DOHH2 (cell line): ENCODE results near the gene GFM1.

ENCODE experiments used
- H3F3A ChIP-seq: fragments of 200-600 bp; sonication (generic), shearing (Covaris generic); 2 replicates; pipeline ENCODE4 v1.6.0; 2016; ENCODE audit warnings: antibody characterized with exemption, mild to moderate bottlenecking; ENCODE audit not compliant: control insufficient read depth, insufficient read depth
- H3K27ac ChIP-seq: fragments of 200-600 bp; sonication (generic); 2 replicates; pipeline ENCODE4 v1.5.1; 2014; ENCODE audit warnings: low read depth, mild to moderate bottlenecking, low read length, moderate library complexity
- H3K27me3 ChIP-seq: fragments of 200-600 bp; sonication (generic); 2 replicates; pipeline ENCODE4 v1.6.1; 2014; ENCODE audit warnings: mild to moderate bottlenecking, low read length, mixed read lengths; ENCODE audit not compliant: control insufficient read depth
- H3K36me3 ChIP-seq: fragments of 200-600 bp; sonication (generic); 2 replicates; pipeline ENCODE4 v1.6.1; 2014; ENCODE audit warnings: mild to moderate bottlenecking, low read length, moderate library complexity, mixed read lengths; ENCODE audit not compliant: control insufficient read depth
- H3K4me1 ChIP-seq: fragments of 200-600 bp; sonication (generic); 2 replicates; pipeline ENCODE4 v1.6.1; 2014; ENCODE audit warnings: mild to moderate bottlenecking, low read length, mixed read lengths; ENCODE audit not compliant: control insufficient read depth
- H3K4me2 ChIP-seq: fragments of 200-600 bp; sonication (generic); 2 replicates; pipeline ENCODE4 v1.6.0; 2014; ENCODE audit warnings: mild to moderate bottlenecking, low read length, moderate library complexity
- H3K4me3 ChIP-seq: fragments of 200-600 bp; sonication (generic); 2 replicates; pipeline ENCODE4 v1.5.1; 2014; ENCODE audit warnings: mild to moderate bottlenecking, low read length, mixed read lengths
- H3K79me2 ChIP-seq: fragments of 200-600 bp; sonication (generic); 2 replicates; pipeline ENCODE4 v1.6.1; 2014; ENCODE audit warnings: mild to moderate bottlenecking, low read length, mixed read lengths; ENCODE audit not compliant: control insufficient read depth
- H3K9me2 ChIP-seq: fragments of 200-600 bp; sonication (generic); replicated peaks from 2 replicates; pipeline ENCODE4 v1.6.1; 2014; ENCODE audit warnings: mild to moderate bottlenecking, low read length, mixed read lengths; ENCODE audit not compliant: control insufficient read depth
- H3K9me3 ChIP-seq: fragments of 200-600 bp; sonication (generic); 2 replicates; pipeline ENCODE4 v1.6.1; 2014; ENCODE audit warnings: antibody characterized with exemption, low read length, mixed read lengths; ENCODE audit not compliant: control insufficient read depth, insufficient read depth
- H4K20me1 ChIP-seq: fragments of 200-600 bp; sonication (generic); 2 replicates; pipeline ENCODE4 v1.6.0; 2014; ENCODE audit warnings: low read depth, mild to moderate bottlenecking, antibody characterized with exemption, low read length, moderate library complexity; ENCODE audit not compliant: control insufficient read depth, insufficient read depth
- CTCF ChIP-seq: fragments of 200-600 bp; sonication (generic); IDR thresholded peaks from one replicate; pipeline ENCODE4 v1.5.1; 2014; ENCODE audit warnings: antibody characterized with exemption, mild to moderate bottlenecking, low read depth, low read length; ENCODE audit not compliant: poor library complexity, severe bottlenecking
- EZH2phosphoT487 ChIP-seq: fragments of 200-600 bp; sonication (generic); IDR thresholded peaks from 2 replicates; pipeline ENCODE4 v1.6.1; 2017; ENCODE audit warnings: borderline replicate concordance, mild to moderate bottlenecking, antibody characterized with exemption, low read length, moderate library complexity, mixed read lengths

The GFM1 gene

GRCh38 chr3:158722108-158722507 is 77.8 kb downstream of the GFM1 start:
- no peaks in the 10 kb centered on the region for H3K36me3 ChIP-seq
- no peak overlapping the region for H3K27ac ChIP-seq
- no peaks in the 10 kb centered on the region; the same call in 1 of the 2 replicates for H3K79me2 ChIP-seq
- no peaks in the 10 kb centered on the region for H3K9me3 ChIP-seq
- no peak overlapping the region for H3K4me2 ChIP-seq
- no peak overlapping the region for H3K4me3 ChIP-seq
- no peaks in the 10 kb centered on the region for H3F3A ChIP-seq
- H3K27me3 ChIP-seq: no peaks in the 10 kb centered on the region
- H3K9me2 ChIP-seq: no peaks in the 10 kb centered on the region
- peaks cover 7% of the 10 kb centered on the region for H3K4me1 ChIP-seq
- no peak for TF ChIP-seq CTCF
- TF ChIP-seq EZH2phosphoT487: no peak
- no peaks in the 10 kb centered on the region for H4K20me1 ChIP-seq

GRCh38 chr3:158723991-158724390 is 79.7 kb downstream of the GFM1 start:
- H3K4me1 ChIP-seq: peaks cover 16% of the 10 kb centered on the region
- H4K20me1 ChIP-seq: no peaks in the 10 kb centered on the region
- H3K4me3 ChIP-seq: no peak overlapping the region
- H3K79me2 ChIP-seq: no peaks in the 10 kb centered on the region; the same call in 1 of the 2 replicates
- no peaks in the 10 kb centered on the region for H3K9me3 ChIP-seq
- H3F3A ChIP-seq: no peaks in the 10 kb centered on the region
- no peak overlapping the region for H3K27ac ChIP-seq
- H3K9me2 ChIP-seq: no peaks in the 10 kb centered on the region
- H3K27me3 ChIP-seq: no peaks in the 10 kb centered on the region
- H3K36me3 ChIP-seq: no peaks in the 10 kb centered on the region
- H3K4me2 ChIP-seq: no peak overlapping the region
- no peak for TF ChIP-seq CTCF

- TF ChIP-seq CTCF (no peak), EZH2phosphoT487 (no peak)
- Histone ChIP-seq H3K79me2 (no peaks in the 10 kb centered on the region; the same call in 1 of the 2 replicates), H3K36me3 (no peaks in the 10 kb centered on the region), H3K4me1 (peaks cover 16% of the 10 kb centered on the region), H3K4me2 (no peak overlapping the region), H3K9me2 (no peaks in the 10 kb centered on the region), H3K27me3 (no peaks in the 10 kb centered on the region), H3K4me3 (no peak overlapping the region), H3K27ac (no peak overlapping the region), H3F3A (no peaks in the 10 kb centered on the region), H4K20me1 (no peaks in the 10 kb centered on the region), H3K9me3 (no peaks in the 10 kb centered on the region)
Observed at GRCh38 chr3:158725348-158726011, 81.2 kb downstream of the GFM1 start.
